Right lobe of liver (tissue), 4 donors: Measurements from ENCODE around the gene NPFFR1.

Experiments used
- POLR2A ChIP-seq: fragments of 450-650 bp; IDR thresholded peaks from one replicate; pipeline ENCODE4 v1.6.1; 2017; ENCODE audit warnings: antibody characterized with exemption, mild to moderate bottlenecking
- TF ChIP-seq, protein P1 (sequence below), 4 donors: fragments of 200-600 bp in 3 of 4; fragments of 450-650 bp in 1 of 4; IDR thresholded peaks; one replicate each; pipeline versions ENCODE4 v1.5.1 to v1.8.0; 2016 to 2022; ENCODE audit warnings: antibody characterized with exemption in 4 of 4, mild to moderate bottlenecking in 2 of 4
- donor health status: DM: no; HTN: no; CAD: no.
- donor health status: DM: no; HTN: no; CAD: no.
- donor health status: DM: no; HTN: yes; CAD: no.

DNA sequence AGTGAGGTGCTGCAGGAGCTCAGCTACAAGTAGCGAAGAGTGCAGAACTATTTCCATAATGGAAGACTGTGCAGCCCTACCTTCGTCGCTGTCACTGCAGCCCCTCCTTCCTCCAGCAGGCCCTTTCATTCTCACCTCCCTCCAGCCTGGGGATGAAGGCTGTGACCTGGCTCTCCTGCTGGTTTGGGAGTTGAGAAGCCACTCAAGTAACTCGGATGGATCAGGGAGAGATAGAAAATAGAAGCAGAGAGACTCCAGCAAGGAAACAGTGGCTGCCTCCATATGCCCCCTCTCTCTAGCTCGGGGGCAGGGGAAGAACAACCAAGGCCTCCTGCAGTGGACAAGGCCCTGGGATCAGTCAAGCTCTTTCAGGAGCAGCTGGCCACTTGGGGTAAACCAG is 37.4 kb upstream of the NPFFR1 start:
- TF ChIP-seq, protein P1, sequence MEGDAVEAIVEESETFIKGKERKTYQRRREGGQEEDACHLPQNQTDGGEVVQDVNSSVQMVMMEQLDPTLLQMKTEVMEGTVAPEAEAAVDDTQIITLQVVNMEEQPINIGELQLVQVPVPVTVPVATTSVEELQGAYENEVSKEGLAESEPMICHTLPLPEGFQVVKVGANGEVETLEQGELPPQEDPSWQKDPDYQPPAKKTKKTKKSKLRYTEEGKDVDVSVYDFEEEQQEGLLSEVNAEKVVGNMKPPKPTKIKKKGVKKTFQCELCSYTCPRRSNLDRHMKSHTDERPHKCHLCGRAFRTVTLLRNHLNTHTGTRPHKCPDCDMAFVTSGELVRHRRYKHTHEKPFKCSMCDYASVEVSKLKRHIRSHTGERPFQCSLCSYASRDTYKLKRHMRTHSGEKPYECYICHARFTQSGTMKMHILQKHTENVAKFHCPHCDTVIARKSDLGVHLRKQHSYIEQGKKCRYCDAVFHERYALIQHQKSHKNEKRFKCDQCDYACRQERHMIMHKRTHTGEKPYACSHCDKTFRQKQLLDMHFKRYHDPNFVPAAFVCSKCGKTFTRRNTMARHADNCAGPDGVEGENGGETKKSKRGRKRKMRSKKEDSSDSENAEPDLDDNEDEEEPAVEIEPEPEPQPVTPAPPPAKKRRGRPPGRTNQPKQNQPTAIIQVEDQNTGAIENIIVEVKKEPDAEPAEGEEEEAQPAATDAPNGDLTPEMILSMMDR (IDR thresholded peaks at IDR 0.05) = no peak
- TF ChIP-seq POLR2A = no peak
